Stomach (tissue), 9 donors: ENCODE results near the gene MACO1. TPM values are rescaled to one million over a fixed set of nuclear protein-coding genes. Genes with fewer than 3 reads are reported as not detected.

ENCODE experiments used
- DNase-seq, 2 donors: peaks; one replicate each; pipeline versions ENCODE4 v3.0.0 to v3.0.0-alpha.2; 2013 to 2019
- H3K27ac ChIP-seq, 5 donors: fragments of 200-600 bp in 4 of 5; sonication (generic) in 4 of 5; one replicate each; pipeline ENCODE4 v1.5.1; 2013 to 2019; ENCODE audit warnings: mild to moderate bottlenecking in 1 of 5, moderate library complexity in 1 of 5
- H3K27me3 ChIP-seq, 3 donors: fragments of 200-600 bp; sonication (generic); one replicate each; pipeline ENCODE4 v1.5.1; 2017 to 2019; ENCODE audit warnings: mixed run types in 1 of 3
- H3K36me3 ChIP-seq, 4 donors: fragments of 200-600 bp; sonication (generic); 1 replicate in 3 of 4; 2 replicates in 1 of 4; pipeline ENCODE4 v1.5.1; 2016 to 2019
- H3K4me1 ChIP-seq, 4 donors: fragments of 200-600 bp; sonication (generic); one replicate each; pipeline ENCODE4 v1.5.1; 2016 to 2019
- H3K4me3 ChIP-seq, 4 donors: fragments of 200-600 bp; sonication (generic) in 3 of 4; one replicate each; pipeline ENCODE4 v1.5.1; 2016 to 2019; ENCODE audit warnings: mild to moderate bottlenecking in 1 of 4
- H3K9me3 ChIP-seq, 4 donors: fragments of 200-600 bp; sonication (generic); one replicate each; pipeline ENCODE4 v1.5.1; 2016 to 2019
- CTCF ChIP-seq, 7 experiments: fragments of 450-650 bp in 4 of 7; fragments of 200-600 bp in 3 of 7; sonication (generic) in 3 of 7; IDR thresholded peaks; one replicate each; pipeline ENCODE4 v1.5.1; 2016 to 2019; ENCODE audit warnings: antibody characterized with exemption in 7 of 7, control low read depth in 2 of 7, mild to moderate bottlenecking in 1 of 7
- EP300 ChIP-seq: sonication (generic); formaldehyde crosslinking; IDR thresholded peaks from one replicate; pipeline ENCODE4 v1.6.1; 2017; ENCODE audit warnings: antibody characterized with exemption
- POLR2A ChIP-seq, 4 donors: fragments of 450-650 bp; IDR thresholded peaks; one replicate each; pipeline ENCODE4 v1.6.1; 2016; ENCODE audit warnings: antibody characterized with exemption in 4 of 4, control low read depth in 2 of 4, mild to moderate bottlenecking in 1 of 4, moderate library complexity in 1 of 4
- POLR2AphosphoS5 ChIP-seq, 3 donors: sonication (generic); formaldehyde crosslinking; IDR thresholded peaks; one replicate each; pipeline ENCODE4 v1.6.1; 2016; ENCODE audit warnings: antibody characterized with exemption in 3 of 3
- WGBS, 5 donors: extraction: QIAGEN DNeasy Blood & Tissue Kit in 3 of 5; methylation state at CpG; one replicate each; pipeline versions ENCODE4 v1.1.5 to v1.1.7; 2013 to 2018; 5-methylcytosine and 5-hydroxymethylcytosine counted together
- intact Hi-C: fragments of 100-400 bp; cut with DNase I; formaldehyde crosslinking; loops from one replicate; pipeline ENCODE4 v1.15.1; 2023; ENCODE audit warnings: low total_unique reads
- polyA plus RNA-seq, 3 donors: library from polyadenylated mRNA; stranded (reverse); fragments of 200-250 nt; gene quantifications; one replicate each; pipeline ENCODE4 v1.2.3, GENCODE V29; 2013
- total RNA-seq, 5 donors: library from RNA; depleted of rRNA; stranded (reverse); fragments of >200 nt; gene quantifications; one replicate each; pipeline versions ENCODE4 v1.1.0 to v1.2.3, GENCODE V29; 2014 to 2016
- donor health status: healthy with polysubstance abuse.
- donor health status: Bipolar disorder and iron deficiency.
- donor health status: healthy.

Gene MACO1
- total and polyA plus RNA-seq, 8 donors = 4.9 to 19.8 (median 11.3) TPM

GRCh38 chr1:25473653-25474225 is 43.0 kb downstream of the MACO1 start:
- 93 to 100% (median 94%) methylated on average over 1 of the region's 1 CpG for WGBS, 5 donors
- TF ChIP-seq POLR2AphosphoS5 (IDR thresholded peaks at IDR 0.05) (no peak), POLR2A (IDR thresholded peaks at IDR 0.05) (no peak), CTCF (IDR thresholded peaks at IDR 0.05) (no peak), EP300 (no peak)
- no peaks in the 10 kb centered on the region for H3K27me3 ChIP-seq
- no peak for DNase-seq
- intact Hi-C loops = no loop called here
- H3K9me3 ChIP-seq = no peaks in the 10 kb centered on the region
- no peak overlapping the region for H3K27ac ChIP-seq
- peaks cover 10 to 65% (median 40%) of the 10 kb centered on the region in 4 donors for H3K4me1 ChIP-seq
- no peaks in the 10 kb centered on the region for H3K36me3 ChIP-seq
- no peak overlapping the region for H3K4me3 ChIP-seq

- no peak for DNase-seq
- Histone ChIP-seq H3K36me3 (no peaks in the 10 kb centered on the region), H3K27ac (no peak overlapping the region), H3K4me1 (peaks cover 12 to 68% (median 42%) of the 10 kb centered on the region in 4 donors), H3K9me3 (no peaks in the 10 kb centered on the region), H3K4me3 (no peak overlapping the region), H3K27me3 (no peaks in the 10 kb centered on the region)
- 74 to 88% (median 86%) methylated on average over 5 of the region's 5 CpGs for WGBS, 5 donors
- intact Hi-C loops = no loop called here
- TF ChIP-seq EP300 (no peak), CTCF (IDR thresholded peaks at IDR 0.05) (no peak)
Measured at GRCh38 chr1:25474439-25475047, 43.8 kb downstream of the MACO1 start.

GRCh38 chr1:25476186-25477097 is 45.7 kb downstream of the MACO1 start:
- TF ChIP-seq CTCF (IDR thresholded peaks at IDR 0.05) = no peak
- TF ChIP-seq POLR2A (IDR thresholded peaks at IDR 0.05) = no peak
- no peak for TF ChIP-seq POLR2AphosphoS5 (IDR thresholded peaks at IDR 0.05)
- Histone ChIP-seq H3K4me3 (no peak overlapping the region), H3K27me3 (no peaks in the 10 kb centered on the region), H3K36me3 (no peaks in the 10 kb centered on the region), H3K27ac (peak overlapping the region in 1 of 5 donors; percentile 66), H3K4me1 (peaks cover 12 to 61% (median 37%) of the 10 kb centered on the region in 4 donors), H3K9me3 (no peaks in the 10 kb centered on the region)
- 64 to 80% (median 69%) methylated on average over 2 of the region's 2 CpGs for WGBS, 5 donors
- intact Hi-C loops = no loop called here
- no peak for DNase-seq

- no peak for DNase-seq
- Histone ChIP-seq H3K9me3 (no peaks in the 10 kb centered on the region), H3K4me1 (peaks cover 12 to 50% (median 31%) of the 10 kb centered on the region in 4 donors), H3K4me3 (no peak overlapping the region), H3K36me3 (no peaks in the 10 kb centered on the region), H3K27me3 (no peaks in the 10 kb centered on the region), H3K27ac (peak overlapping the region in 4 of 5 donors; percentile 15 to 66 (median 48))
- intact Hi-C loops = no loop called here
- WGBS, 5 donors = 39 to 74% (median 62%) methylated on average over 1 of the region's 1 CpG
- no peak for TF ChIP-seq POLR2A (IDR thresholded peaks at IDR 0.05)
- no peak for TF ChIP-seq EP300
- TF ChIP-seq CTCF (IDR thresholded peaks at IDR 0.05) = no peak
- no peak for TF ChIP-seq POLR2AphosphoS5 (IDR thresholded peaks at IDR 0.05)
Measured at GRCh38 chr1:25477448-25478034, 46.8 kb downstream of the MACO1 start.
